GM18511 (cell line): ENCODE results near the gene LKAAEAR1.
A peak's percentile ranks its signal among the peaks of the same experiment; 100 is the strongest.

Source experiments
- ATAC-seq: cut with Tn5 transposase; IDR thresholded peaks from one replicate; pipeline ENCODE4 v1.9.1; 2021; ENCODE audit warnings: mild to moderate bottlenecking, moderate library complexity; ENCODE audit not compliant: unreplicated experiment

LKAAEAR1 gene

GRCh38 chr20:64068386-64069208 lies 15.6 kb downstream of the LKAAEAR1 start:
- no peak for ATAC-seq

GRCh38 chr20:64067733-64068307 lies 16.4 kb downstream of the LKAAEAR1 start:
- no peak for ATAC-seq

GRCh38 chr20:64067005-64067632 lies 17.1 kb downstream of the LKAAEAR1 start:
- ATAC-seq: no peak

GRCh38 chr20:64065974-64066343 lies 18.2 kb downstream of the LKAAEAR1 start:
- peak; percentile 59 for ATAC-seq

GRCh38 chr20:64065062-64065973 lies 18.9 kb downstream of the LKAAEAR1 start:
- no peak for ATAC-seq

GRCh38 chr20:64064145-64064698 lies 20.0 kb downstream of the LKAAEAR1 start:
- ATAC-seq: no peak

GRCh38 chr20:64063389-64064144 lies 20.6 kb downstream of the LKAAEAR1 start:
- no peak for ATAC-seq

GRCh38 chr20:64062596-64063388 lies 21.4 kb downstream of the LKAAEAR1 start, which contains the start of gene TCEA2:
TCEA2 (plus strand) TSS chr20:64063198; CDS start chr20:64063313, 115 bp downstream.
- ATAC-seq: peak; percentile 76

- no peak for ATAC-seq
Observed at GRCh38 chr20:64062276-64062595, 22.0 kb downstream of the LKAAEAR1 start.

GRCh38 chr20:64058536-64058935 lies 25.7 kb downstream of the LKAAEAR1 start:
- no peak for ATAC-seq

GRCh38 chr20:64057628-64058498 lies 26.3 kb downstream of the LKAAEAR1 start:
- ATAC-seq: no peak

- ATAC-seq: no peak
Observed at GRCh38 chr20:64056889-64057627, 27.1 kb downstream of the LKAAEAR1 start.

GRCh38 chr20:64056639-64056888 lies 27.6 kb downstream of the LKAAEAR1 start:
- no peak for ATAC-seq

GRCh38 chr20:64055893-64056638 lies 28.1 kb downstream of the LKAAEAR1 start:
- ATAC-seq: no peak

- no peak for ATAC-seq
Observed at GRCh38 chr20:64055396-64055892, 28.8 kb downstream of the LKAAEAR1 start.

GRCh38 chr20:64053841-64054661 lies 30.1 kb downstream of the LKAAEAR1 start:
- ATAC-seq: no peak
